GM20000 (cell line): Measurements from ENCODE around the gene EXT2.
A peak's percentile ranks its signal among the peaks of the same experiment; 100 is the strongest.

ENCODE experiments used
- DNase-seq: peaks from one replicate; pipeline ENCODE4 v3.0.0; 2012; ENCODE audit warnings: low spot score
- CTCF ChIP-seq: IDR thresholded peaks from 2 replicates; pipeline ENCODE4 v1.5.1; 2012; ENCODE audit warnings: mild to moderate bottlenecking, control low read depth; ENCODE audit errors: extremely low read depth, missing control alignments

EXT2 gene

GRCh38 chr11:44095506-44096359, at the start of gene EXT2:
EXT2 (plus strand) TSS chr11:44095678; CDS start chr11:44107713, 12,035 bp downstream.
- DNase-seq = peak; percentile 96
- TF ChIP-seq CTCF = peak; percentile 93

GRCh38 chr11:44046182-44046581, 49.3 kb upstream of the EXT2 start:
- no peak for TF ChIP-seq CTCF
- DNase-seq = no peak

- no peak for TF ChIP-seq CTCF
- no peak for DNase-seq
These were observed 48.2 kb upstream of the EXT2 start for GRCh38 chr11:44047298-44047697.

- TF ChIP-seq CTCF = no peak
- DNase-seq = no peak
These were observed 47.5 kb upstream of the EXT2 start, which contains the start of gene ACCSL for GRCh38 chr11:44047931-44048431. ACCSL (plus strand) TSS chr11:44047981; CDS start chr11:44048037, 56 bp downstream.

- no peak for TF ChIP-seq CTCF
- no peak for DNase-seq
These were observed 45.6 kb upstream of the EXT2 start for GRCh38 chr11:44049832-44050231.

GRCh38 chr11:44051171-44051570, 44.3 kb upstream of the EXT2 start:
- no peak for DNase-seq
- TF ChIP-seq CTCF = no peak

GRCh38 chr11:44057340-44057739, 38.1 kb upstream of the EXT2 start:
- no peak for TF ChIP-seq CTCF
- DNase-seq = no peak
